ENCODE data around the gene CPVL.

CPVL gene

DNA sequence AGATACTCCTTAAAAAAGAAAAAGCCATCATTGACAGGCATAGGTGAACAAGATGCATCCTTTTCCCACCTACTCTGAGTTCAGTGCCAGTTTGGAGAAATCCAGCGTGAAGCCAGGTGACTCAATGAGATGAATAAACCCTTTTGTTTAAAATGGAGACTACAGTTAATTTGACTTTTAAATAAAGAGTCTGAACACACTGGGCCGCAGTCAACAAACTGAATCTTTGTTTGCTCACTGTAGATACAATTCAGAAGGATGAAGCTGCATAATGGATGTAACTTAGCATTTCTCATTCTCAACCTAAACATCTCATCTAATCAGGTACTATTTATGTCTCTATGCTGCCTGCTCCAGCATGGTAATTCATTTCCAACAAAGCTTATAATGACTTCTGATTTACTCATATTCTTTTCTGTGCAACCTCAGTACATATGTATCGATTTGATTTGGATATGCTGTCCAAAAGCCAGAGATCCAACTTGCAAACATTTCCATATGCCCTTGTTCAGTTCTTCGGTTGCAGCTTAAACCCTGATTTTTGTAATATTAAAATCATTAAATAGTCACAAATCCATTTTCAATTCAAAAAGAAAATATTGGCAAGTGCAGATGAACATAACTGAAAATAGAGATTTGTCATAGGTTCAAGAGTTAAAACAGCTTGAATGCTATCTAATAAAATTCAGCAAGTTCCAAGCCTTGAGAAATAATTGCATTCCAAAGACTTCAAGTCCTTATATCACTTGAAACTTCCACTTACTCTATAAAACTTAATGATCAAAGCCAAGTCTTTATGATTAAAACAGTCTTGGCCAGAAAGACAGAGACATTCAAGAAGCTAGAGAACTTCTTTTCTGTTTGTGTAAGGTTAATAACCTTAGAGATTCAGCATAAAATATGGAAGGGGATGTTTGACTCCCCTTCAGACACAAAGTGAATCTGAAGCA is 67.8 kb downstream of the CPVL start:
- no peak for TF ChIP-seq ZFX (IDR thresholded peaks at IDR 0.05; ENCODE audit: borderline replicate concordance)
- TF ChIP-seq, protein P1, sequence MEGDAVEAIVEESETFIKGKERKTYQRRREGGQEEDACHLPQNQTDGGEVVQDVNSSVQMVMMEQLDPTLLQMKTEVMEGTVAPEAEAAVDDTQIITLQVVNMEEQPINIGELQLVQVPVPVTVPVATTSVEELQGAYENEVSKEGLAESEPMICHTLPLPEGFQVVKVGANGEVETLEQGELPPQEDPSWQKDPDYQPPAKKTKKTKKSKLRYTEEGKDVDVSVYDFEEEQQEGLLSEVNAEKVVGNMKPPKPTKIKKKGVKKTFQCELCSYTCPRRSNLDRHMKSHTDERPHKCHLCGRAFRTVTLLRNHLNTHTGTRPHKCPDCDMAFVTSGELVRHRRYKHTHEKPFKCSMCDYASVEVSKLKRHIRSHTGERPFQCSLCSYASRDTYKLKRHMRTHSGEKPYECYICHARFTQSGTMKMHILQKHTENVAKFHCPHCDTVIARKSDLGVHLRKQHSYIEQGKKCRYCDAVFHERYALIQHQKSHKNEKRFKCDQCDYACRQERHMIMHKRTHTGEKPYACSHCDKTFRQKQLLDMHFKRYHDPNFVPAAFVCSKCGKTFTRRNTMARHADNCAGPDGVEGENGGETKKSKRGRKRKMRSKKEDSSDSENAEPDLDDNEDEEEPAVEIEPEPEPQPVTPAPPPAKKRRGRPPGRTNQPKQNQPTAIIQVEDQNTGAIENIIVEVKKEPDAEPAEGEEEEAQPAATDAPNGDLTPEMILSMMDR (IDR thresholded peaks at IDR 0.05) = no peak
- no peak overlapping the region for H3K27ac ChIP-seq

DNA sequence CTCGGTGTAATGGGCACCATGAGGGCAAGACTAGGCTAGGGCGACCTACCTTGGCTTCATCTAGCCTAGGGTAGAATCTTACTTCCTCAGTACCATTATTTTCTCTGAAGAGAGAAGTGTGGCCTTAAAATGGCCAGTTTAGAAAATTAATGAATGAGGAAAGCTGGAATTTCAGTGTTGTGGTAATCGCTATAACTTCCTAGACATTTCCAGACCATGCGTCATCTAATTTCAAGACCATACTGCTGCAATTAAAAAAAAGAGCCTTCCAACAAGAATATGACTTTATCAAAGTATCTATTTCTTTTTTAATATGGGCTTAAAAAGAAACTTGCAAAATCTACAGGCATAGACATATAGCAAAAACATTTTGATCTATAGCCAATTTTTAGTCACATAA is 68.5 kb downstream of the CPVL start:
- H3K27ac ChIP-seq = no peak overlapping the region

DNA sequence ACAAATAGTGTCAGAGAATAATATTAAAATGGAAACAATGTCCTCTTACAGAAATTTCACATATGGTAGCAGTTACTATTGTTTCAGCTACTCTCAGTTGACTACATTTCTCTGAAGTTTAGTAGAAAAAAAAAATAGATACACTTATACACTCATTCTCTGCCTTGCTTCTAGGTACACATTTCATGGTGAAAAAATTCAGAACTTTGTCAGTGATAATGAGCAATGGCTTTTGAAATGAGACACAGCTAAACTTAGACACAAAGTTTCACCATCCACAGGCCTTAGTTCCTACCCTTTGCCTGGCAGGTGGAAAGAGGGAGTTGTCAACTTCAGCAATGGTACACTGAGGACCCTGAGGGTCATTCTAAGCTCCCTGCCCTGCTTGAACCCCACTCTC is 69.2 kb downstream of the CPVL start:
- no peak for TF ChIP-seq ZFX (IDR thresholded peaks at IDR 0.05; ENCODE audit: borderline replicate concordance)
- TF ChIP-seq, protein P1 (IDR thresholded peaks at IDR 0.05) = no peak
- H3K27ac ChIP-seq = no peak overlapping the region

More for the DNA sequence above, 68.5 kb downstream of the CPVL start:
- TF ChIP-seq, protein P1 (IDR thresholded peaks at IDR 0.05) = no peak
- no peak for TF ChIP-seq ZFX (IDR thresholded peaks at IDR 0.05; ENCODE audit: borderline replicate concordance)

DNA sequence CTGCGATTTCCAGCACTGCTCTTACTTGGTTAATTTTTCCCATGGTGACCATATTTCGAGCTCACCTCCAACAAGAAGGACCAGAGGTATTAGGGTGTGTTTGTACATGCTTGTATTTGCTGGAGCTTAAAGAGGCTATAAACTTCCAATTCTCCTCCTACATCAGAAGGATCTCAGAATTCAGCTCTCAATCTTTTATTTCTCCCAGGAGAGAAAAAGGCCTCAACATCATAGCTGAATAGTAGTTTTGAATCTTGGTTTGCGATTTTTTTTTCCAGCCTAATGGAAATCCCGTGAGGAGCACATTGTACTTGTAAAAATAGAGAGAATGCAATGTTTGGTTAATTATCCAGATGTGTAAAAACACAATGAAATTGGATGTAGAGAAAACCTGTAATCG is 69.7 kb downstream of the CPVL start:
- no peak overlapping the region for H3K27ac ChIP-seq
- TF ChIP-seq, protein P1 (IDR thresholded peaks at IDR 0.05) = no peak

DNA sequence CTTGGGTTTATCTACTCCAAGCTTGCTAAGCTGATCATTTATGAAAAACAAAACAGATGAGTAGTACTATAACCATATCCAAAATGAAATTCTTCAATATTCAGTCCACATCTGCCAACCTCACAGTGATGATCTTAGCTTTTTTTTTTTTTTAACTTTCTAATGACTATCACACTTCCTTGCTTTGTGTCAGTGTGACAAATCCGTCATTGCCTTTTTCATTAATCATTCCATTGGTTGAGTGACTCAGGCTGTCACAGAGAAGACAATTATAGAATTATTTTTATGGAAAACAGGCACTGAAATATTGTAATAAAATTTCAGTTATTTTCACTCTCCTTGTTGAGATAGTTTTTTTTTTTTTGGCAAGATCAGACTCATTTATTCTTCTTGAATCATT is 70.7 kb downstream of the CPVL start:
- H3K27ac ChIP-seq = no peak overlapping the region
- TF ChIP-seq ZFX (IDR thresholded peaks at IDR 0.05; ENCODE audit: borderline replicate concordance) = no peak
- TF ChIP-seq, protein P1 (IDR thresholded peaks at IDR 0.05) = no peak

DNA sequence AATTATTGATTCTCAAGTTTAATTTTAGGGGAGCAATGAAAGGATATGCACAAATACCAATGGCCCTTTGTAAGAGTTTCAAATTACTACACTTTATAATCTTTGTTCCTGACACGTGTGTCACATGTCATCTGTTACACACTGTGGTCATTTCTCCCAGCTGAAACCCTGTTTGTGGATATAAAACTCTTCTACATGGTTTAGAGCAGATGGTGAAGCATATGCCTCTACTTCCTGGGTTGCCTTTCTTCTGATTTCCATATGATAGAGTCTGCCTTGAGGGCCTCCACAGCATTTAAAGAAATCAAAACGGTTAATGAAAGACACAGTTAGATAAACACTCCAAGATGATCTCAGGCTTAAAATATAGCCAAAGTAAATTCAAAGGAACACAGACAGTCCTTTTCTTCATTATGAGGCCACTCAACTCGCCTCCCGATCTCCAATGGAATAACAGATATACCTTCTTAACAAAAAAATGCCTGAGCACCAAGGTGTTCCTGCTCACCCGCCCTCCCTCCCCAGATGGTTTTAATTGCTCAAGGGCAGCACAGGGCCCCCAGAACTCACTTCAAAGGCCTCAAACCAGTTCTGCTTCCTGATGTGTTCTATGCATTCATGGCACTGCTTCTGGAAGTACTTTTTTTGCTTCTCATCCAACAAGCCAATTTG is 75.0 kb downstream of the CPVL start:
- TF ChIP-seq, protein P1 (IDR thresholded peaks at IDR 0.05) = no peak
- TF ChIP-seq ZFX (IDR thresholded peaks at IDR 0.05; ENCODE audit: borderline replicate concordance) = no peak
- no peak overlapping the region for H3K27ac ChIP-seq

DNA sequence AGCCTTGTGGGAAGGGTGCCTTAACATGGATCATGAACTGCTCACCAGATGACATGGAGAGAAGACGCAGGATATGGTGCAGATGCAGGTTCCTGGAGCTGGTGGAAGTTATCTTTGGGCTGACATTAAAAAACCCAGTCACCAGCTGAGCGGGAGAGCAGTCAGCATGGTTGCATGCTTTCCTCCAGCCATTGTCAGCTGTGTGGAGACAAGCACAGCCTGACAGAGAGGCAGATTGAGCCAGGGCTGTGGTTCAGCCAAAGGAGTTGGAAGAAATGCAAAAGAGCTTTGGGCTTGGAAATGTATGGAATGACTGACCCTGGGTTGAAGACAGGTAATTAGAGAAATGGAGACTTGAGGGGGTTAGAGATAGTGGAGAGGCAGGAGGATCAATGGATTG is 79.7 kb downstream of the CPVL start:
- TF ChIP-seq, protein P1 (IDR thresholded peaks at IDR 0.05) = no peak
- no peak for TF ChIP-seq ZFX (IDR thresholded peaks at IDR 0.05; ENCODE audit: borderline replicate concordance)
- no peak overlapping the region for H3K27ac ChIP-seq
